PC-9 (cell line): ENCODE measurements around the gene STRIP2.
"Not testable (repeated sequence)": the region's sequence is repeated elsewhere in the genome, so short reads cannot be mapped to it uniquely, and the experiment has no call there.

Experiments used
- EZH2 ChIP-seq: fragments of 200-600 bp; sonication (generic); IDR thresholded peaks from 2 replicates; pipeline ENCODE4 v1.8.0; 2017; ENCODE audit warnings: antibody characterized with exemption, low read depth
- TF ChIP-seq, protein P1 (sequence below): fragments of 200-600 bp; sonication (generic); conservative IDR thresholded peaks from 2 replicates; pipeline ENCODE4 v1.6.1; 2017; ENCODE audit warnings: mixed run types, antibody characterized with exemption, mild to moderate bottlenecking, moderate library complexity

DNA sequence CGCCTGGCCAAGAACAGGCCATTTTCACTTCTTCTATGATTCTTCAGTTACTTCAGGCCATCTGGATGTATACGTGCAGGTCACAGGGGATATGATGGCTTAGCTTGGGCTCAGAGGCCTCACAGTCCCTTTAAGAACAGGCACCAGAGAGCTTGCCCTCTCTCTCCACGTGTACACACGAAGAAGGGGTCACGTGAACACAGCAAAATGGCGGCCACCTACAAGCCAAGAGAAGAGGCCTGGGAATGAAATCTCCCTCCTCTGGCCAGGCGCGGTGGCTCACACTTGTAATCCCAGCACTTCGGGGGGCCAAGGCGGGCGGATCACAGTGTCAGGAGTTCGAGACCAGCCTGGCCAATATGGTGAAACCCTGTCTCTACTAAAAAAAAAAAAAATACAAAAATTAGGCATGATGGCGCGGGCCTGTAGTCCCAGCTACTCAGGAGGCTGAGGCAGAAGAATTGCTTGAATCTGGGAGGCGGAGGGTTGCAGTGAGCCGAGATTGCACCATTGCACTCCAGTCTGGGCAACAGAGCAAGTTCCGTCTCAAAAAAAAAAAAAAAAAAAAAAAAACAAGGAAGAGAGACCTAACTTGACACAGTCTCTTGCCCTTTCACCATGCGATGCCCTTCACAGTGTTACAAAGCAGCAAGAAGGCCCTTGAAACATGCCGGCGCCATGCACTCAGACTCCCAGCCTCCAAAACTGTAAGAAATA lies 100.5 kb downstream of the STRIP2 start:
- TF ChIP-seq, protein P1, sequence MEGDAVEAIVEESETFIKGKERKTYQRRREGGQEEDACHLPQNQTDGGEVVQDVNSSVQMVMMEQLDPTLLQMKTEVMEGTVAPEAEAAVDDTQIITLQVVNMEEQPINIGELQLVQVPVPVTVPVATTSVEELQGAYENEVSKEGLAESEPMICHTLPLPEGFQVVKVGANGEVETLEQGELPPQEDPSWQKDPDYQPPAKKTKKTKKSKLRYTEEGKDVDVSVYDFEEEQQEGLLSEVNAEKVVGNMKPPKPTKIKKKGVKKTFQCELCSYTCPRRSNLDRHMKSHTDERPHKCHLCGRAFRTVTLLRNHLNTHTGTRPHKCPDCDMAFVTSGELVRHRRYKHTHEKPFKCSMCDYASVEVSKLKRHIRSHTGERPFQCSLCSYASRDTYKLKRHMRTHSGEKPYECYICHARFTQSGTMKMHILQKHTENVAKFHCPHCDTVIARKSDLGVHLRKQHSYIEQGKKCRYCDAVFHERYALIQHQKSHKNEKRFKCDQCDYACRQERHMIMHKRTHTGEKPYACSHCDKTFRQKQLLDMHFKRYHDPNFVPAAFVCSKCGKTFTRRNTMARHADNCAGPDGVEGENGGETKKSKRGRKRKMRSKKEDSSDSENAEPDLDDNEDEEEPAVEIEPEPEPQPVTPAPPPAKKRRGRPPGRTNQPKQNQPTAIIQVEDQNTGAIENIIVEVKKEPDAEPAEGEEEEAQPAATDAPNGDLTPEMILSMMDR: not testable (repeated sequence)
- TF ChIP-seq EZH2: not testable (repeated sequence)
